GM12875 (cell line): ENCODE results near the gene SUN5.
"Not testable (repeated sequence)": the region's sequence is repeated elsewhere in the genome, so short reads cannot be mapped to it uniquely, and the experiment has no call there.

ENCODE experiments used
- H3K4me3 ChIP-seq: one replicate; pipeline ENCODE4 v1.5.1; 2011; ENCODE audit warnings: low read depth, low read length, control low read depth
- TF ChIP-seq, protein P1 (sequence below): IDR thresholded peaks from 2 replicates; pipeline ENCODE4 v1.5.1; 2011; ENCODE audit warnings: low read depth, mild to moderate bottlenecking, control low read depth, inconsistent platforms, low read length, moderate library complexity, borderline replicate concordance; ENCODE audit not compliant: insufficient read depth

SUN5 gene

DNA sequence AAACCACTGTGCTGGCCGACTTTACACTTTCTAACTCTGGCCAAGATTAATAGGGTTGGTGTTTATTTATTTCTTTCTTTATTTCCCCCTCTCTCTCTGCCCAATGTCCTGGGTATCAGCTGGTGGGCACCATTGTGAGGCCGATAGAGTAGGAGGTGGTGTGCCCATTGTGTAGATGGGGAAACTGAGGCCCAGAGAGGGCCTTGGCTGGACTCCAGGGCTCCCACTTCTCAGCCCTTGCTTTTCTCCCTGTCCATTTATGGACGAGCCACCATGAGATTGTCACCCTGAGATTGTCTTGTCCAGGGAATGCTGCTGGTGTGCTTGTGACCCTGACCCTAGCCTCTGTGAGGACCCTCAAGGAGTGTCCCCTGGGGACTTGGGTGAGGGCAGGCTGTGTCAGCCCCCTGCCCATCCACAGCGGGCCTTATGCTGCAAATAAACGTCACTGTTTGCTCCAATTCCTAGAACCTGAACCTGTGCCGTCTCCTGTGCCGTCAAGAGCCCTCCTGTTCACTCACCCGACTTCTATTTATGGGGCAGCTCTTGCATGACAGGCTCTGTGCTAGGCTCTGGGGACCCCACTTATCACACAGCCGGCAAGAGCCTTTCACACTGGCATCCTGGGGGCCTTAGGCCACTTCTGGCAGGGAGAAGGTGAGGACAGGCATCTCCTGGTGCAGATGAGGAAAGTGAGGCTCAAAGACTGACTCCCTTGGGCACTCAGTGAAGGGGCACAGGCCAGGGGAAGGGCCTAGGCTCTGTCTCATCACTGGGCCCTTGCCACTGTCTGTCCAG lies 24.8 kb downstream of the SUN5 start:
- TF ChIP-seq, protein P1, sequence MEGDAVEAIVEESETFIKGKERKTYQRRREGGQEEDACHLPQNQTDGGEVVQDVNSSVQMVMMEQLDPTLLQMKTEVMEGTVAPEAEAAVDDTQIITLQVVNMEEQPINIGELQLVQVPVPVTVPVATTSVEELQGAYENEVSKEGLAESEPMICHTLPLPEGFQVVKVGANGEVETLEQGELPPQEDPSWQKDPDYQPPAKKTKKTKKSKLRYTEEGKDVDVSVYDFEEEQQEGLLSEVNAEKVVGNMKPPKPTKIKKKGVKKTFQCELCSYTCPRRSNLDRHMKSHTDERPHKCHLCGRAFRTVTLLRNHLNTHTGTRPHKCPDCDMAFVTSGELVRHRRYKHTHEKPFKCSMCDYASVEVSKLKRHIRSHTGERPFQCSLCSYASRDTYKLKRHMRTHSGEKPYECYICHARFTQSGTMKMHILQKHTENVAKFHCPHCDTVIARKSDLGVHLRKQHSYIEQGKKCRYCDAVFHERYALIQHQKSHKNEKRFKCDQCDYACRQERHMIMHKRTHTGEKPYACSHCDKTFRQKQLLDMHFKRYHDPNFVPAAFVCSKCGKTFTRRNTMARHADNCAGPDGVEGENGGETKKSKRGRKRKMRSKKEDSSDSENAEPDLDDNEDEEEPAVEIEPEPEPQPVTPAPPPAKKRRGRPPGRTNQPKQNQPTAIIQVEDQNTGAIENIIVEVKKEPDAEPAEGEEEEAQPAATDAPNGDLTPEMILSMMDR: no peak

GRCh38 chr20:32978009-32978335 lies 26.3 kb downstream of the SUN5 start:
- H3K4me3 ChIP-seq: no peak overlapping the region

More for the DNA sequence above, 24.8 kb downstream of the SUN5 start:
- no peak overlapping the region for H3K4me3 ChIP-seq

DNA sequence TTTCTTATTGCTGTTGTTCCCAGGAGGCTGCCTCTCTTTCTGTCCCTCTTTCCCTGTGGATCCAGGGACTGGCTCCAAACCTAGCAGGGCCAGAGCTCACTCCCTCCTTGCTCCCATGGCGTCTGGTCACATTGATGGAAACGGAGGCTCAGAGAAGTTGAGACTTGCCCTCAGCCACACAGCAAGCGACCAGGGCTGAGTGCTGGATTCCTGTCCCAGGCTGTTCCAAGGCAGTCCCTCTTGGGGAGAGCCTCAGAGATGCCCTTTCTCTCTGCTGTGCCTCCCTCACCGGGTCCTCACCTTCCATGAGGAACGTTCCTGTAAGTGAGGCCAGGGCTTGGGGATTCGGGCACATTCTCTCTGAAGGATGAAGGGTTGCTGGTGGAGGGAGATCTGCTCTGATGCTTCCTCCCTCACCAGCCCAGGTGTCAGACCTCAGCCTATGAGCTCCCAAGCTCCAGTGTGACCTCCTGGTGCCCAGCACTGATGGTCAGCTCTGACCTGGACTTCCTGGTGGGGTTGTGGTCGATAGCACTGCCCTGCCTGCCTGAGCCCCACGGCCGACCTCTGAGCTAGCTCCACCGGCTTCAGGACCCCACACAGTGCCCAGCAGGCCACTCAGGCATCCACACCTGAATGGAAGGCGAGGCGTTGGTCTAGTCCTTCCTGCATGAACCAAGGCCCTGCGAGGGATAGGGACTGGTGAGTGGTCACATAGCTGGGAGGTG lies 26.8 kb downstream of the SUN5 start:
- TF ChIP-seq, protein P1: no peak
- H3K4me3 ChIP-seq: no peak overlapping the region

More at GRCh38 chr20:32978009-32978335, 26.3 kb downstream of the SUN5 start:
- TF ChIP-seq, protein P1: no peak

DNA sequence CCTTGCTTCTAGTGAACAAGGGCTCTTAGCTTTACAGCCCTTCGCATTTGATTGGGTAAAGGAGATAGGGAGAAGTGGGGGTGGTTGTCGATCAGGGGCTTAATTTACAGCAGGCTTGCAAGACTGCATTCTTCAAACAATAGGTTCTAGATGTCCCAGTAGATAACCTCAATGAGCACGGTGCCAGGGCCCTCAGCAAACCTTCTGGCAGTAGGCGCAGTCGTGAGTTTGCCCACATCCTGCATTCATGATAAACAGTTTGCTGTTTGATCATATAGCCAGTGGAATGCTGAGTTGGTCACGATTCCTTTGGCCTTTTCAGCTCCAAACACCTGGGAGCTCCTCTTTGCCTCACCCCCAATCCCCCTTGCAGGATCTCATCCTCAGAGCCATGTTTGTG lies 27.5 kb downstream of the SUN5 start:
- no peak overlapping the region for H3K4me3 ChIP-seq
- TF ChIP-seq, protein P1: no peak

- H3K4me3 ChIP-seq: no peak overlapping the region
- TF ChIP-seq, protein P1: no peak
These were observed 28.2 kb downstream of the SUN5 start for GRCh38 chr20:32975698-32976674.

DNA sequence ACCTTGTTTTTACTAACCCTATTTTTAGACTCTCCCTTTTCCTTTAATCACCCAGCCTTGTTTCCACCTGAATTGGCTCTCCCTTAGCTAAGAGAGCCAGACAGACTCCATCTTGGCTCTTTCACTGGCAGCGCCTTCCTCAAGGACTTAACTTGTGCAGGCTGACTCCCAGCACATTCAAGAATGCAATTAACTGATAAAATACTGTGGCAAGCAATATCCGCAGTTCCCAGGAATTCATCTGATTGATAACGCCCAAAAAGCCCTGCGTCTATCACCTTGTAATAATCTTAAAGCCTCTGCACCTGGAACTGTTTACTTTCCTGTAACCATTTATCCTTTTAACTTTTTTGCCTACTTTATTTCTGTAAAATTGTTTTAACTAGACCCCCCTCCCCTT lies 29.1 kb downstream of the SUN5 start:
- H3K4me3 ChIP-seq: not testable (repeated sequence)

GRCh38 chr20:32974204-32975064 lies 29.8 kb downstream of the SUN5 start:
- not testable (repeated sequence) for H3K4me3 ChIP-seq
